AG04449 (cell line): ENCODE data around the gene ARG2.

Source experiments
- CTCF ChIA-PET: fragments of 350-600 bp; formaldehyde crosslinking; extraction: SDS; loops from one replicate; lab custom pipeline; 2021; ENCODE audit warnings: antibody characterized with exemption; lab: Yijun Ruan, JAX
- POLR2A ChIA-PET: fragments of 400-600, 350-600 bp; formaldehyde crosslinking; extraction: SDS; loops from one replicate; lab custom pipeline; 2020; ENCODE audit warnings: antibody characterized with exemption, inconsistent platforms; lab: Yijun Ruan, JAX
- DNase-seq: peaks from one replicate; pipeline ENCODE4 v3.0.0-alpha.2; 2010; ENCODE audit warnings: low read depth, low spot score
- H3K4me3 ChIP-seq: 2 replicates; pipeline ENCODE4 v1.5.1; 2011; ENCODE audit warnings: low read depth, mild to moderate bottlenecking, control low read depth, low read length
- TF ChIP-seq, protein P1 (sequence below): IDR thresholded peaks from one replicate; pipeline ENCODE4 v1.5.1; 2011; ENCODE audit warnings: mild to moderate bottlenecking, moderate library complexity, low read length, control low read depth, inconsistent platforms; ENCODE audit not compliant: insufficient read depth; ENCODE audit errors: missing control alignments

ARG2 gene

DNA sequence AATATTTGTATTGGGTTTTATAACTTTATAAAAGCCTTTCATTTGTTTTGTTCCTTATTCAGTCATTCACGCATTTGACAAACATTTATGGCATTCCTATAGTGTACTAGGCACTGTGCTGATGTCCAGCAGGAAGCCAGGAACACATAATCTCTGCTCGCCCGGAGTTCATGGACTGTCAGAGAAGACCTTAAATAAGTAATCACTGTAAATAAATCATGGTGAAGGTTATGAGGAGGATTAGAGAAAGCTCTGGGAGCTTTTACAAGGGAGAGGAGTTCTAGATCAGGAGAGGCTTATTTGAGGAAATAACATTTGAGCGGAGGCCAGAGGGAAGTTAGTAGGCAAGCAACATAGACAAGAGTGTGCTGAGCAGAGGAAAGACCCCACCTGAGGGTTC is 77.3 kb downstream of the ARG2 start:
- POLR2A ChIA-PET = no interaction called here
- no peak for DNase-seq

DNA sequence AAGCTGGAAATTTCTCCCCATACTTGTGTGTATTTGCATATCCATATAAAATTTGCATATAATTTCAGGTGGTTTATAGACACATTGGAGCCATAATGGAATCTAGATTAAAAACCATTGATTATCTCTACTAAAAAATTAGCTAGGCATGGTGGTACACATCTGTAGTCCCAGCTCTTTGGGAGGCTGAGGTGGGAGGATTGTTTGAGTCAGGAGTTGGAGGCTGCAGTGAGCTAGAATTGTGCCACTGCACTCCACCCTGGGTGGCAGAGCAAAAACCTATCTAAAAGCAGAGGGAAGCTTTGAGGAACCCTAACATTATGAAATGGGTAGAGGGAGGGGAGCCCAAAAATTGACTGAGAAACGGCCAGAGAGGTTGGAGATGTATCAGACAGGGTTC is 78.5 kb downstream of the ARG2 start:
- no peak overlapping the region for H3K4me3 ChIP-seq
- POLR2A ChIA-PET = no interaction called here
- TF ChIP-seq, protein P1, sequence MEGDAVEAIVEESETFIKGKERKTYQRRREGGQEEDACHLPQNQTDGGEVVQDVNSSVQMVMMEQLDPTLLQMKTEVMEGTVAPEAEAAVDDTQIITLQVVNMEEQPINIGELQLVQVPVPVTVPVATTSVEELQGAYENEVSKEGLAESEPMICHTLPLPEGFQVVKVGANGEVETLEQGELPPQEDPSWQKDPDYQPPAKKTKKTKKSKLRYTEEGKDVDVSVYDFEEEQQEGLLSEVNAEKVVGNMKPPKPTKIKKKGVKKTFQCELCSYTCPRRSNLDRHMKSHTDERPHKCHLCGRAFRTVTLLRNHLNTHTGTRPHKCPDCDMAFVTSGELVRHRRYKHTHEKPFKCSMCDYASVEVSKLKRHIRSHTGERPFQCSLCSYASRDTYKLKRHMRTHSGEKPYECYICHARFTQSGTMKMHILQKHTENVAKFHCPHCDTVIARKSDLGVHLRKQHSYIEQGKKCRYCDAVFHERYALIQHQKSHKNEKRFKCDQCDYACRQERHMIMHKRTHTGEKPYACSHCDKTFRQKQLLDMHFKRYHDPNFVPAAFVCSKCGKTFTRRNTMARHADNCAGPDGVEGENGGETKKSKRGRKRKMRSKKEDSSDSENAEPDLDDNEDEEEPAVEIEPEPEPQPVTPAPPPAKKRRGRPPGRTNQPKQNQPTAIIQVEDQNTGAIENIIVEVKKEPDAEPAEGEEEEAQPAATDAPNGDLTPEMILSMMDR = no peak
- CTCF ChIA-PET = interaction anchor here (0.6 to 8.9 kb wide), 9 partner anchors 9 to 339 kb away, joined by 3 to 138 read pairs (median 3); partner anchors contain the start of genes ARG2, ATP6V1D and EIF2S1
- DNase-seq = no peak

More for the DNA sequence above, 77.3 kb downstream of the ARG2 start:
- TF ChIP-seq, protein P1 = no peak
- CTCF ChIA-PET = interaction anchor here (1.5 to 8.9 kb wide), 5 partner anchors 10 to 338 kb away, joined by 3 to 138 read pairs (median 5); partner anchors contain the start of genes ARG2, ATP6V1D and EIF2S1
- H3K4me3 ChIP-seq = no peak overlapping the region
